ENCODE data around the gene RAC2. TPM values are rescaled to one million over a fixed set of nuclear protein-coding genes. Genes with fewer than 3 reads are reported as not detected.

Gene RAC2
- total RNA-seq, 1 donor from 2014 or later: 1.2 TPM

GRCh38 chr22:37270928-37271650 is 27.0 kb upstream of the RAC2 start:
- Mint-ChIP-seq H3K9me3 (no peaks in the 10 kb centered on the region), H3K4me1 (ENCODE audit: unreplicated experiment) (peaks cover 6% of the 10 kb centered on the region), H3K27me3 (peaks cover 18% of the 10 kb centered on the region), H3K36me3 (no peaks in the 10 kb centered on the region), H3K4me3 (no peak overlapping the region), H3K27ac (no peak overlapping the region)
- no peak for TF ChIP-seq CTCF (conservative IDR thresholded peaks at IDR 0.05)
- DNase-seq (ENCODE audit: extremely low spot score, unreplicated experiment): no peak

DNA sequence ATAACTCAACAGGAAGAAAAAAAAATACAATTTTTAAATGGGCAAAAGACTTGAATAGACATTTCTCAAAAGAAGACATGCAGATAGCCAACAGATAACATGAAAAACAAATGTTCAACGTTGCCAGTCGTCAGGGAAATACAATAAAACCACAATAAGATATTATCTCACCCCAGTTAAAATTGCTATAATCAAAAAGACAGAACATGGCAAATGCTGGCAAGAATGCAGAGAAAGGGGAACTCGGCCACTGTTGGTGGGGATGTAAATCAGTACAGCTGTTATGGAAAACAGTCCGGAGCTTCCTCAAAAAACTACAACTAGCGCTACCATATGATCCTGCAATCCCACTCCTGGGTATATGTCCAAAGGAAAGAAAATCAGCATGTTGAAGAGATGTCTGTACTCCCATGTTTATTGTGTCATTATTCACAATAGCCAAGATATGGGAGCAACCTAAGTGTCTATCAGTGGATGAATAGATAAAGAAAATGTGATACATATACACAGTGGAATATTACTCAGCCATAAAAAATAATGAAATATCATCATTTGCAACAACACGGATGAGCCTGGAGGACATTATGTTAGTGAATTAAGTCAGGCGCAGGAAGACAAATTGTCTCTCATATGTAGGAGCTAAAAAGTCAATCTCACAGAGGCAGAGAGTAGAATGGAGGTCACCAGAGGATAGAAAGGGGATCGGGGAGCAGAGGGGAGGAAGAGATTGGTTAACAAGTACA is 26.0 kb upstream of the RAC2 start:
- Mint-ChIP-seq H3K4me3 (no peak overlapping the region), H3K27ac (no peak overlapping the region), H3K9me3 (peaks cover 4% of the 10 kb centered on the region), H3K27me3 (peaks cover 21% of the 10 kb centered on the region), H3K4me1 (ENCODE audit: unreplicated experiment) (peaks cover 6% of the 10 kb centered on the region), H3K36me3 (no peaks in the 10 kb centered on the region)
- no peak for DNase-seq (ENCODE audit: extremely low spot score, unreplicated experiment)
- no peak for TF ChIP-seq CTCF (conservative IDR thresholded peaks at IDR 0.05)

DNA sequence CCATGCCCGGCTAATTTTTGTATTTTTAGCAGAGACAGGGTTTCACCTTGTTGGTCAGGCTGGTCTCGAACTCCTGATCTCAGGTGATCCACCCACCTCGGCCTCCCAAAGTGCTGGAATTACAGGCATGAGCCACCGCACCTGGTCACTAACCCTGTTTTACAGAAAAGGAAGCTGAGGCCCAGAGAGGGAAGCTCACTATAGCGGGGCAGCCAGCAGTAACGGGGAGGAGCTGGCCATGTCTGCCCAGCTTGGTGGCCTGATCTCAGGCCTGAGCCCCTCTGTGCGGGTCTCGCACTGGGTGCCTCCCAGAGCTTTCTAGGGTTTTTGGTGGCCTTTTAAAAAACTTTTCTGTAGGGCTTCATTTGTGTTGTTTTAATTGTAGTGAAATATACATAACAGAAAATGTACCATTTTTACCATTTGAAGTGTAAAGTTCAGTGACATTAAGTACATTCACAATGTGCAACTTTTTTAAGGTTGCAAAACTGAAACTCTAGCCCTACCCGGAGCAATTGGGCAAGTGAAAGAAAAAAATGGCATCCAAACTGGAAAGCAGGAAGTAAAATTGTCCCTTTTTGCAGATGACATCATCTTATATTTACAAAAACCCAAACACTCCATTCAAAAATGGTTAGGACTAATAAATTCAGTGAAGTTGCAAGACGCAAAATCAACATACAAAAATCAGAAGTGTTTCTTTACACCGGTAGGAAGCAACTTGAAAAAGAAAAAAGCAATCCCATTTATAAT is 23.8 kb upstream of the RAC2 start:
- no peak overlapping the region for H3K4me3 Mint-ChIP-seq
- no peak for DNase-seq (ENCODE audit: extremely low spot score, unreplicated experiment)
- peaks cover 4% of the 10 kb centered on the region for H3K9me3 Mint-ChIP-seq
- H3K27me3 Mint-ChIP-seq: peaks cover 21% of the 10 kb centered on the region
- no peak overlapping the region for H3K27ac Mint-ChIP-seq
- TF ChIP-seq CTCF (conservative IDR thresholded peaks at IDR 0.05): no peak
- H3K36me3 Mint-ChIP-seq: no peaks in the 10 kb centered on the region
- H3K4me1 Mint-ChIP-seq (ENCODE audit: unreplicated experiment): peaks cover 6% of the 10 kb centered on the region

GRCh38 chr22:37267135-37267587 is 23.1 kb upstream of the RAC2 start:
- no peak for DNase-seq (ENCODE audit: extremely low spot score, unreplicated experiment)
- Mint-ChIP-seq H3K9me3 (peaks cover 4% of the 10 kb centered on the region), H3K4me1 (ENCODE audit: unreplicated experiment) (peaks cover 6% of the 10 kb centered on the region), H3K36me3 (no peaks in the 10 kb centered on the region), H3K27me3 (peaks cover 27% of the 10 kb centered on the region), H3K27ac (peak overlapping the region; percentile 48), H3K4me3 (peak overlapping the region; percentile 70)
- TF ChIP-seq CTCF (conservative IDR thresholded peaks at IDR 0.05): peak; percentile 88

DNA sequence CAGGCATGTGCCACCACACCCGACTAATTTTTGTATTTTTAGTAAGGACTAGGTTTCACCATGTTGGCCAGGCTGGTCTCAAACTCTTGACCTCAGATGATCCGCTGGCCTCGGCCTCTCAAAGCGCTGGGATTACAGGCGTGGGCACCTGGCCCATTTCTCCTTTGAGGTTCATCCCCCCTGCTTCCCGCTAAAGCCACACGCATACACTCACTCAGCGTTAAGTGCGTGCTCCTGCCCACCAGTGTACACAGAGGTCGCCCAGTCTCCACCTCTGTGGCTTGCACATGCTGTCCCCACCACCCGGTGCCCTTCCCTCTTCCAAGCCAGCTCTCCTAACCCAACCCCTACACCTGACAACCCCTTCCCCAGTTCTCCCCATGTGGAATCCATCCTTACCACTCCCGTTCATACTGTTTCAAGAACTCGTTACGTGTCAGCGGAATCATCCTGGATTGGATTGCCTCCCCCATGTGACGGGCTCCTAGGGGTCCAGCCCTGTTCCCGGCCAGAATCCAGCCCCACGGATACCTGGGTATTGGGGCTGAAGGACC is 22.6 kb upstream of the RAC2 start:
- no peaks in the 10 kb centered on the region for H3K36me3 Mint-ChIP-seq
- no peak for TF ChIP-seq CTCF (conservative IDR thresholded peaks at IDR 0.05)
- H3K27ac Mint-ChIP-seq: no peak overlapping the region
- H3K9me3 Mint-ChIP-seq: peaks cover 4% of the 10 kb centered on the region
- H3K4me3 Mint-ChIP-seq: peak overlapping the region; percentile 43
- DNase-seq (ENCODE audit: extremely low spot score, unreplicated experiment): no peak
- peaks cover 6% of the 10 kb centered on the region for H3K4me1 Mint-ChIP-seq (ENCODE audit: unreplicated experiment)
- H3K27me3 Mint-ChIP-seq: peaks cover 27% of the 10 kb centered on the region

Data from type B pancreatic cell (in vitro differentiated cells).